Glomerular visceral epithelial cell (primary cell): ENCODE data around the gene APH1B.

Experiments
- DNase-seq: peaks from one replicate; pipeline ENCODE4 v3.0.0-alpha.2; 2016; ENCODE audit errors: extremely low spot score

Gene APH1B

DNA sequence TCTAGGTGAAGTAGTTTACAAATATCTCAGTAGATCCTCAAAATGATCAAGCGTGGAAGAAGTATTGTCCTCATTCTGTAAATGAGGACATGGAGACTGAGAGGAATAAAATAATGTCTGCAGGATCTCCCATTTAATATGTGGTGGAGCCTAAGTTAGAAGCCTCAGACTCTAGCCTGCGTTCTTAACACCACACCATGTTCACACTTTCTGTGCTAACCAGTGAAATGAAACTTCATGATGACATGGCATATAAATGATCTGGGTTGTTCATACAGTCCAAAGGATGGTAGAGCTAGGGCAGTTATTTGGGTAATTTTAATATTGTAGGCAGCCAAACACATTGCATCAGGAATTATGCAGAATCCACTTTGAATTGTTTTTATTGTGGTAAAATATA is 25.1 kb upstream of the APH1B start:
- no peak for DNase-seq

DNA sequence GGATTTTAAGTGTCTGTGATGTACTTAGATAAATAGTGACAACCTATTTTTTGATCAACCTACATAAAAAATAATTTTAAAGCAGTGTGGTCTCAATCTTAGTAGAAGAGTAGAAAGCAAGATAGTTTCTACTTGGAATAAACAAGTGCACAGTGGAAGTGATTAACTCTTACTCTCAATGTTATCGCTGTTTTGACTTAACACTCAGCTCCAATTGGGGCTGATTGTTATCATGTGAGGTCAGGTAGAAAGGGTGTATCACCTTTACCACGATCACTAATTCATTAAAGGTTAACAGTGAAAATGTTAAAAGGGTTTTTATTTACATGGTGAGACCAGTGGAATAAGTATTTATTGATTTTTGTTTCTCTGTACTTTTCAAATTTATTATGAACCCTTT is 22.4 kb upstream of the APH1B start:
- DNase-seq = no peak

DNA sequence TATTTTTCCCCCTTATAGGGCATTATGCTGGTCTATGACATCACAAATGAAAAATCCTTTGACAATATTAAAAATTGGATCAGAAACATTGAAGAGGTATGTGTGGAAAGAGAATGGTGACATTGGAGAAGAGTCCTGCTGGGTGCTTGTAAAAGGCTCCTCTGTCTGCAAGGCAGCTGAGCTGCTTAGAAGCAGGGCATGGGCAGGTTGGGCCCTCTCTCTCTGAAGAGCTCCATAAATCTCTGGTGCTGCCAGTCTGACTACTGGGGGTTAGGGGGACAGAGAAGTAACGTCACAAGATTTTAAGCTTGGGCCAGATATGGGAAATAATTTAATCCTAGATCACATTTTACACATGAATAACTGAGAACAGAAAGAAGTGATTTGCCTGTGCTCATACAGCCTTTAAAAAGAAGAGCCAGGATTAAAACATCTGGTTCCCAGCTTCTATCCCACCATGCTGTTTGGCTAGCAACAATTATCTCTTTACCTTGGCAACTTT is 21.9 kb upstream of the APH1B start:
- DNase-seq = no peak

DNA sequence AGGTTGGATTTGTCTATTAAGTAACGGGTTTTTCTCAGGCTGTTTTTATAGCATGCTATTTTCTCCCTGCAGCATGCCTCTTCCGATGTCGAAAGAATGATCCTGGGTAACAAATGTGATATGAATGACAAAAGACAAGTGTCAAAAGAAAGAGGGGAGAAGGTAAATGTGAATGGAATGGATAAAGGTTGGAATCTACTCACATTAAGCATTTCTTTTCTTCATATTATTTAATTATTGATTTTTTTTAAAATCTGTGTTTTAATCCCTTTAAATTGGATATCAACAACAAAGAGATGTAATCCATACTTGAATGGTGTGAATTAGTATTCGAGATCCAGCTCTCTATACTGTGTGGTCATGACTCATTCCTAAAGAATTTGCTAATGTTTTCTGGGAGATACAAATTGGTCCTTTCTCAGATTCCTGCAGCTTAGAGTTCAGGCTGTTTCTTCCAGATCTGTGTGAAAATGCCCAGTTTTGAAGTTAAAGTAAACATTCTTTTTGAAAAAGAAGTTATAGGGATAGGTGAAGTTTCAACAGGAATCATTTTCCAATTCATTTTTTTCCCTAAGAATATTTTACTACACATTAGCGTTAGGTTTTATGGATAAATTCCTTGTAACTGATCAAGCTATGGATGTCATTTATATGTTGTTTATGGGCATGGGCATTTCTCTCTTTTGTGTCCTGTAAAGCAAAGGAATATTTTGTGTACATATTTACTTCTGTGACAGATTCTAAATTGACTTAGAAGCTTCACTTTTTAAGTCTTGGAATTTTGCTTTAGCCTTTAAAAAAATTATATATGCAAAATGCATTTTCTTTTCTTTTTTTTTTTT is 20.8 kb upstream of the APH1B start:
- peak; percentile 69 for DNase-seq

DNA sequence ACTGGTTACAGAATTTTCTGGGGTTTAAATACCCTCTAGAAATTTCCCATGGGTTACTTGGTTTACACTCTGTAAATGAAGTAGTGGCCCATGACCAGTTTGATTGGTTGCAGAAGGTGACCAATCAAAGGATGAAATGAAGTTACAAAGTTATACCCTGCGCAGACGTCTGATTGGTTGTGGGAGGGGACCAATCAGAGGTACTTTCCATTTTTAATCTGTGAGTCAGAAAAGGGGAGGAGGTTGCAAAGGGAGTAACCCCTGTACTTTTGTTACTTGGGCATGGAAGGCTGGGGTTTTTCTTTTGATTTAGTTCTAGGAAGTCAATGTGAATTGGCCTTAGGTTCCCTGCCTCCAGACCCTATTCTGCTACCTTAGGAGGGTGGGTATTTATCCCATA is 18.7 kb upstream of the APH1B start:
- DNase-seq = no peak

DNA sequence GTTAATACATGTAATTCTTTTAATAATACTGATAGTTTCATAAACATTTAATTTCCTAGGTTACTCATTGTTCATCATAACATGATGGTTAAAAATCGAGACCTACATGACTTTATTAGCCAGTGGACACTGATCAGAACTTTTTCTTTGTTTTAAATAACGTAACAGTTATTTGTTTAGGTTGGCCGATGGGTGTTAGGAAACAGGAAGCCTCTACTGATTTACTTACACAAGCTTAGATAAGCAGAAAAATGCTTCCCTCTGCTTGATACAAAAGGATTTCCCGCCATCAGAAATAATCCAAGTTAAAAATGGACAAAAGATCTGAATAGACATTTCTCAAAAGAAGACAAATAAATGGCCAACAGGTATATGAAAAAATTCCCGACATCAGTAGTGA is 16.6 kb upstream of the APH1B start:
- no peak for DNase-seq

DNA sequence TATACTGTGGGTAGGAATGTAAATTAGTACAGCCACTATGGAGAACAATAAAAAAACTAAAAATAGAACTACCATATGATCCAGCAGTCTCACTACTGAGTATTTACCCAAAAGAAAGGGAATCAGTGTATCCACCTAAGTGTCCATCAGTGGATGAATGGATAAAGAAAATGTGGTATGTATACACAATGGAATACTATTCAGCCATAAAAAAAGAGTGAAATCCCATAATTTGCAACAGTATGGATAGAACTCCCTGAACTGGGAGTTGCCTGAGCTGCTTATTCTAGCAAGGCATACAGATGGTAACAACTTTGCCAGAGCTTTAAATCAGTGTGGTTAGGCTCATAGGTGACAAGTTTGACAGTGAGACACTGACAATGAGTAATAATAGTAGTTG is 16.1 kb upstream of the APH1B start:
- no peak for DNase-seq

DNA sequence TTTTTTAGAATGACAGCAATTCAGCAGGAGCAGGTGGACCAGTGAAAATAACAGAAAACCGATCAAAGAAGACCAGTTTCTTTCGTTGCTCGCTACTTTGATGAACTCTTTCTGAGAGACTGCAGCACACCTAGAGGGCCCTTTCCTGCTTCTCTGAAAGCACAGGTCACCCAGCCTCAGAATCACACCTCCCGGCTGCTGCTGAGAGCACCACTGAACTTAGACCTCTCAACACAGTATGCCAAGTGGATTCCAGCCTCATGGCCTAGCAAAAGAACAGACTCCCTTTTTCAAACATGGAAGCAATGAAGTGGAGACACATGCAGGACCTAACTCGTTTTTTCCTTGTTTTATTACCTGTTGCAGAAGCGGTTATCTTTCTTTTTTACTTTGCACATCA is 13.9 kb upstream of the APH1B start:
- DNase-seq = no peak

DNA sequence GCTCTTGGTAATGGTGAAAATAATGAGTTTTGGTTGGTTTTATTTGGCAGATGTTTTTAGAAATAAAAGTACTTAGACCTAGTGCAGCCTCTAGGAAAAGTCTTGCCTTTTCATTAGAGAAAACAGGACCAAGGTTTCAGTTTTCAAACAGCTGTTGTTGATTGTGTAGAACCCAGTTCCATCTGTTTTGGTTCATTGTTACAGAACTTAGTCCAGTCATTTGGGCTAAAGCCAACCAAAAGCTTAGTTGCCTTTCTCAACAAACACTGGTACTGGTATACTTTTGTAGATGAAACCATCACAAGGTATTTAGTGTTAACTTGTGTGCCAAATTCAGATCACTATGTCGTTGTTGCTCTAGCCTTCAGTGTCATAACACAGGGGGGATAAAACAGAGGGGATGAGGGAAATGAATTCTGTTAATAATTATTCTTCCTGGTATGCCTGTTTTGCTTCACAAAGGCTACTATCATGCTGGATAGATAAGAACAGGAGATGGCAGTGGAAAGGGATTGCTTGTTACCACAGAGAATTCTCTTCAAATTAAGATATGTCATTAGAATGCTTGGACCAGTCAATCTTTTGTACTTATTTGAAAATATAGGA is 12.6 kb upstream of the APH1B start:
- DNase-seq = peak; percentile 42

DNA sequence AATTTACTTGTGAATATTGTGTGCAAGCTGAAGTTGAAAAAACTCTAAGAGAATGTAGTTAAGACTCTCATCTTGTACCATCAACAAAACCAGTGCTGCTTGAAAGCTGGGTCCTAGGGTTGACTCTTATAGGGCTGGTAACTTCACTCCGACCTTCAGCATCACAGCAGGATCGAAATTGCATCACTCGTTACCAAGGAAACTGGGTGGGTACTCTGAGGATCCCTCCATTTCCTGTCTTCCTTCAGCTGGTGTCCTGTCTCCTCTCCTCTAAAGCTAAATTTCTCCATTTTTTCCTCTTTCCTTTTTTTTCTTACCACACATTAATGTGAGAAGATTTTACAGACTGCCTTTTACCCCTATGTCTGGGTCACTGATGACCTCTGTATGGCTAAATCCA is 3.0 kb upstream of the APH1B start:
- DNase-seq = no peak

DNA sequence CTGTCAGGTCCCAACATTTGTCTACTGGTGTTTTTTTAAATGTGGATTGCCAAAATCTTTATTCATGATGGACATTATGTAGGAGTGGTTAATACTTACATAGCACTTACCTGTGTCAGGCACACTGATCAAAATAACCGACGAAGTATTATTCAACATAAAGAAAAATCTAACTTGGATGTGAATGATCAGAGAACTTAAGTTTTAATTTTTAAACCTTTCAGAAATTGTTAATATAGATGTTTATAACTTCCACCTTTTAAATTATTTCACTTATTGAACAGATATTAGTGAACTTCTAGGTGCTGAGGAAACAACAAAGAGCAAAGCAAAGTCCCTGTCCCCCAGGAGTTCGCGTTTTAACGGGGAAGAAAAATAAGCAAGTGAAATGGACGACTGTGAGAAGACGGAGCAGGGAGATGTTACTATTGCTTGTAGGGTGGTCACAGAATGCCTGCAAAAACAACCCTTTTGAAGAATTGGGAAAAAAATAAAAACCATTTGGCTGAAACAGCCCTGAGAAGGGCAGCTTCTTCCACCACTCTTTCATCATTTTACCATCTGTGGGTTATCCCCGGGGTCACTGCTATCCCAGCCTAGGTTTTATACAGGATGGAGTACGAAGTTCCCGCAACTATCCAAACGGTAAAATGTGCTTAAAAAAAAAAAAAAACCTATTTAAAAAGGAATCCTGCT is 915 bp upstream of the APH1B start:
- DNase-seq = no peak

DNA sequence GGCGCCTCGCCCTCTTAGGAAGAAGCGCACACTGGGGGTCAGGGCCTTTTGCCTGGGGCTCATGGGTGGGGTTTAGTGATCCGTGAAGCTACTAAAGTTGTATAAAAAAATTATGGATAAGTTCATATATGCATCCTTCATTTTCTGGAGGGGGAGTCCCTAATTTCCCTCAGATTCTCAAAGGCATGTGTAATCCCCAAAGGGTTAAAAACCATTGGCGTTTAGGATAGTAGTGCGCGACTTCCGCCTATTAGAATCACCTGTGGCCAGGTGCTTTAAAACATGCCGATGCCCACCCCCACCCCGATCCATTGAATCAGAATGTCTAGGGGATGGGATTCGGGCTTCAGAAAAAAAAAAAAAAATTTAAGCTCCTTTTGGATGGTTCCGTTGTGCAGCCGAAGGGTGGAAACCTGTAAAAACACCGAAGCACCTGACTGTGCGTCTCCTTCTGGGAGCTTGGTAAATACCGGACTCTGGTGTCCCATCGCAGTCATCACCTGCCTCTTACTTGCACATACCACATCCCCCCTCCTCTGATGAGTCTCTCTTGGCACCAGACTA is 570 bp downstream of the APH1B start:
- DNase-seq = no peak

DNA sequence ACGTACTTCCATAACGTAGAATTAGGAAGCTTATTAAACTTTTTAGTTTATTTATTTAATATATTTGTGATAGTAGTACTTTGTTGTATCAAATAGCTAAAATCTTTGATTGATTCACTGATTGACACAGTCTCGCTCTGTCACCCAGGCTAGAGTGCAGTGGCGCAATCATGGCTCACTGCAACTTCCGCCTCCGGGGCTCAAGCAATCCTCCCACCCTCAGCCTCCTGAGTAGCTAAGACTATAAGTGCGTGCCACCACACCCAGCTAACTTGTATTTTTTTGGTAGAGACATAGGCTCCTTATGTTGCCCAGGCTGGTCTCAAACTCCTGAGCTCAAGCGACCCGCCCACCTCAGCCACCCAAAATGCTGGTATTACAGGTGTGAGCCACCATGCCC is 5.7 kb downstream of the APH1B start:
- DNase-seq = no peak

DNA sequence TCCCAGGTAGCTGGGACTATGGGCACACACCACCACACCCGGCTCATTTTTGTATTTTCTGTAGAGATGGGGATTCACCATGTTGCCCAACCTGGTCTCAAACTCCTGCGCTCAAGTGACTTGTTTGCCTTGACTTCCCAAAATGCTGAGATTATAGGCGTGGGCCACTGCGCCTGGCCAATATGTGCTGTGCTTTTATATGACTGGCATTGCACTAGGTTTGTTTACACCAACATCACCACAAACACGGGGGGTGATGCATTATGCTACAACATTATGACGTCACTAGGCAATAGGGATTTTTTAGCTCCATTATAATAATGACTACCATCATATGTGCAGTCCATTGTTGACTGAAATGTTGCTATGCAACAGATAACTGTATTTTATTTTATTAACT is 6.9 kb downstream of the APH1B start:
- DNase-seq = no peak

DNA sequence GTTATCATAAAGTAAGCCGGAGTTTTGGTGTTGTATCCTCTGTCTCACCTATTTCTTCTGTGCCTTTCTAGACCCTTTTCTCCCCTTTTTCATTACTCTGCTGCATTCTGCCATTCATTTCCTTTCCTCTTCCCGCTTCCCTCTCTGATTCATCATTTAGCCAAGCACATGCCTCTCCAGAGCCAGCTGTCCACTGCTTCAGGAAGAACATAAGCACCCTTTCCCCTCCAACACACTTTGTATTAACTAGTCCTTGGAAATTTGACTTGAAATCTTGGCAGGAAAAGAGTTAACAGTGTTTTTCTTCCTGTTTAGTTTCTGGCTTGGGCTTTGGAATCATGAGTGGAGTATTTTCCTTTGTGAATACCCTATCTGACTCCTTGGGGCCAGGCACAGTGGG is 9.7 kb downstream of the APH1B start:
- no peak for DNase-seq

DNA sequence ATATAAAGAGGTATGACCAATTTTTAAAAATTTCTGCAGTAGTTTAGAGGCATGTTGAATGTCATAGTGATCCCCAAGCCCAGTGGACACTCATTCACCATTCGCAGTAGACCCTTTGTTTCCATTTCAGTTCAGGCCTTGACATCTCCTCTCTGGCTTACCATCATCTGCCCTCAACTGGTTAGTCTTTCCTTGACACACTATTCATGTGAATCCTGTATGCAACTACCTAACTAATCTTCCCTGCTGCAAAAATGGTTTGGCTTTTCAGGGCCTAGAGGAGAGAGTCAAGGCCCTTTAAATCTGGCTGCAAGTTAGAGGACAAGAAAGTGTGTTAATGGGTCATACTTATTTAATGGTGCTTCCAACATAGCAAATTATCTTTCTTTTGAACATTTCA is 10.9 kb downstream of the APH1B start:
- DNase-seq = no peak

DNA sequence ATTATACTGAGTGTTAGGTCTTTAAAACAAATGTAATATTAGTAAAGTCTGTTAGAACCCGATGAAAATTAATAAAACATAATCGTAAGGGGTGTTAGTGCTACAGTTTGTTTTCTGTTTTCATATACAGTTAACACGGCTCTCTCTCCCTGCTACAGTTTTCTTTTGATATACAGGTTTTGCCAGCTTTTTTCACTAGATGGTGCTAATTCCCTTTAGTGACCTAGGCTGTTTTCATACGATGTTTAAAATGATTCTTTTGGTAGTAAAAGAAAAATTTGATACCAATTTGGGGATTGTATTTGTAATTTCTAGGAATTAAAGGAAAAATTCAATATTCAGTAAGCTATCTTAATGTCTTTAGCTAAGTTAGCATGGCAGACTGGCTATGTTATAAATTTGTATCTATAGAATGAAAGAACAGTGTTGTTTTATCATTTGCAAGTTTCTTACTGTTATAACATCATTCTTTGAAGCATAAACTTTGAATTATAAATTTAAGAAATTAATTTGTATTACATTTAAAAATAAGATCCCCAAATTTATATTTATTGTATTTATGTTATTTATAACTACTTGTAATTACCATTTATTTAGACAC is 11.5 kb downstream of the APH1B start:
- DNase-seq = peak; percentile 50

DNA sequence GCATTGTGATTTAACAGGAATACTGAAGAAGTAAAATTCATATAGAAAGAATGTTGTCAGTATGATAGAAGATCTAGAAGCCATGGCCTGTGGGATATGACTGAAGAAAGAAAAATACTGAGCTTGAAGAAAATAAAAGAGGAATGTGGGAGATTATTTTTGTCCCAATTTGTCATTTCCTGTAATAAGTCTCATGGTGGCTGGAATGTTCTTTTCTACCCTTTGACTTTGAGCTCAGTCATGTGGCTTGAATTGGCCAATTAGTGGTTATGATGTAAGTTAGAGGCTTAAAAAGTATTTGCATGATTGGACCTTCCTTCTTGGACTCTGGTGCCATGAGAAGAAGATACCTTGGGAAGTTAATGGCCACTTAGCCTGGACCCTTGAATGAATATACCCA is 14.1 kb downstream of the APH1B start:
- DNase-seq = peak; percentile 52

DNA sequence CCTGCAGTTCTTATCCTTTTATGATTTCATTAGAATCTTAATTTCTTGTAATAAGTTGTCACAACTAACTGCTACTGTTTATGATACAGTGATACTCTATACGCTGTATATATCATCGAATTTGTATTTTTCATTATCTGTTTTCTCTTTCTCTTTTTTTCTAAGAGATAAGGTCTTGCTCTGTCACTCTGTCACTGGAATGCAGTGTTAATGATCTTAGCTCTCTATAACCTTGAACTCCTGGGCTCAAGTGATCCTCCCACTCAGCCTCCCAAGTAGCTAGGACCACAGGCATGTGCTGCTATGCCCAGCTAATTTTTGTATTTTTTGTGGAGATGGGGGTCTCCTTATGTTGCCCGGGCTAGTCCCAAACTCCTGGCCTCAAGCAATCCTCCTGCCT is 14.8 kb downstream of the APH1B start:
- no peak for DNase-seq

DNA sequence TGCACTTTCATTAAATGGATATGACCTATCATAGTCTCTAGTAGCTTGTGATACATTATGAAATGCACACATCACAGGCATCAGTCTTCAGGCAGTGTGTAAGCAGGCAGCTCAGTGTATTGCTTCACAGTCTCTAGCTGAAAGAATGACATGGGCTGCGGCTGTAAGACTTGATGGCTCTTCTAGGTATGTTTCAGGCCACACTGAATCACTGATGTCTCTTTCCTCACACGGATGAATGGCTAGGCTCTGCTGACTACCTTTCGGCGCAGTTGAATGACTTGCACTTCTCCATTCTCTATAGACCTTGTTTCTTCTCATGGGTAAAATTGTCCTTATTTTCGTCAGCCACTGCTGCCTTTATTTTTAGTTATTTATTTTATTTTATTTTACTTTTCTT is 15.4 kb downstream of the APH1B start:
- peak; percentile 50 for DNase-seq

DNA sequence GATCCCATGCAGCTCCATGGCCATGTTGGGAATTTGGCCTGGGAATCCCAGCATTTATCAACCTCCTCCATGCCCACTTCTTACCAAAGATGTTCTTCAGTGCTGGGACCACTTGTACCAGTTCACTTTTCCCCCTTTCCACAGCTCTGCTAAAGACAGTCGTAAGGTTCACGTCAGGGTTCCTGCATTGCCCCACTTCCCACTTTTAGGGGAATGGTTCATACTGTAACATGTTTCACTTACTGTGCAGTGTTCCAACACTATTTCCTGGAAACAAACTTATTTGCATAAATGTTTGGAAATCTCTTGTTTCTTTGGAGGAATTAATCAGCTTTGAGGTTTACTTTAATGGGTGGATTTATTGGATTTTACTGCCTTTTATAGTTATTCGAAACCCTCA is 17.0 kb downstream of the APH1B start:
- DNase-seq = no peak

DNA sequence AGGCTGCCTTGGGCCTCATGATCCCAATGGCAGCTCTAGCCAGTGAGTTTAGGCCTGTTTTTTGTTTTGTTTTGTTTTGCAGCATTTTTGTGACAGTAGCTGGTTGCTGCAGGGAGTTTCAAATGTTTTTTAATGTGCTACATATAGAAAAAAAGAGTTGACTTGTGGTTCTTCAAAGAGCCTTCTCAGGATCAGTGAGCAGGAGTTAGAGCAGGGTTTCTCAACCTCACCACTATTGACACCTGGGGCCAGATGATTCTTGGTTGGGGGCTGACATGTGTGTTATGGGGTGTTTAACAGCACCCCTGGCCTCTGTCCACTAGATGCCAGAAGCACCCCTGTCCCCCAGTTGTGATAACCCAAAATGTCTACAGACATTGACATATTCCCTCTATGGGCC is 17.9 kb downstream of the APH1B start:
- no peak for DNase-seq
